ENCODE data around the gene TLE6. TPM values are rescaled to one million over a fixed set of nuclear protein-coding genes. Genes with fewer than 3 reads are reported as not detected.
"Not testable (repeated sequence)": the region's sequence is repeated elsewhere in the genome, so short reads cannot be mapped to it uniquely, and the experiment has no call there.

The TLE6 gene
- total and polyA plus RNA-seq, 7 donors: 0.50 to 2.2 (median 0.92) TPM; not detected in 1

DNA sequence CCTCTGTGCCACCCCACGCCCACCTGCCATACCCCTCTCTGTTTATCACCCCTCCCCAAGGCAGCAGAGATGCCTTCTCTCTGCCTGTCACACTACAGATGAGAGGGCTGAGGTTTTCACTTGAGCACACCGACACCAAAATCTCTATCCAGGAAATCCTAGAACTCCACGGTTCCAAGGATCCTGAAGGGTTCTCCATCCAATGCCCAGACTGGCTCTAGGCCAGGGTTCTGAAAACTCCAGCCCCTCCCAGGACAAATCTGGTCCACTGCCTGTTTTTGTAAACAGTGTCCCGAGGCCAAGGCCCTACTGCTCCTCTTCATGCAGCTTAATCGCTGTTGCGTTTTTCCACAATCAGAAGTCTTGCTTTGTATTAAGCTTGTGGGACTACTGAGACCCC, 31.6 kb downstream of the TLE6 start:
- TF ChIP-seq, protein P1, sequence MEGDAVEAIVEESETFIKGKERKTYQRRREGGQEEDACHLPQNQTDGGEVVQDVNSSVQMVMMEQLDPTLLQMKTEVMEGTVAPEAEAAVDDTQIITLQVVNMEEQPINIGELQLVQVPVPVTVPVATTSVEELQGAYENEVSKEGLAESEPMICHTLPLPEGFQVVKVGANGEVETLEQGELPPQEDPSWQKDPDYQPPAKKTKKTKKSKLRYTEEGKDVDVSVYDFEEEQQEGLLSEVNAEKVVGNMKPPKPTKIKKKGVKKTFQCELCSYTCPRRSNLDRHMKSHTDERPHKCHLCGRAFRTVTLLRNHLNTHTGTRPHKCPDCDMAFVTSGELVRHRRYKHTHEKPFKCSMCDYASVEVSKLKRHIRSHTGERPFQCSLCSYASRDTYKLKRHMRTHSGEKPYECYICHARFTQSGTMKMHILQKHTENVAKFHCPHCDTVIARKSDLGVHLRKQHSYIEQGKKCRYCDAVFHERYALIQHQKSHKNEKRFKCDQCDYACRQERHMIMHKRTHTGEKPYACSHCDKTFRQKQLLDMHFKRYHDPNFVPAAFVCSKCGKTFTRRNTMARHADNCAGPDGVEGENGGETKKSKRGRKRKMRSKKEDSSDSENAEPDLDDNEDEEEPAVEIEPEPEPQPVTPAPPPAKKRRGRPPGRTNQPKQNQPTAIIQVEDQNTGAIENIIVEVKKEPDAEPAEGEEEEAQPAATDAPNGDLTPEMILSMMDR (IDR thresholded peaks at IDR 0.05): no peak
- intact Hi-C loops (cut with DNase I): no loop called here
- Histone ChIP-seq H3K27ac (no peak overlapping the region), H3K4me3 (no peak overlapping the region), H3K27me3 (ENCODE audit: insufficient read depth in 3 of 3, low read length in 2 of 3) (no peaks in the 10 kb centered on the region), H3K9me3 (no peaks in the 10 kb centered on the region), H3K36me3 (ENCODE audit: insufficient read depth in 1 of 2, low read depth in 1 of 2) (peaks cover 0 to 76% of the 10 kb centered on the region in 2 donors), H3K4me1 (no peaks in the 10 kb centered on the region)
- no peak for DNase-seq
- 73 to 77% (median 75%) methylated on average over 6 of the region's 6 CpGs for WGBS, 3 donors
- ATAC-seq: no peak

DNA sequence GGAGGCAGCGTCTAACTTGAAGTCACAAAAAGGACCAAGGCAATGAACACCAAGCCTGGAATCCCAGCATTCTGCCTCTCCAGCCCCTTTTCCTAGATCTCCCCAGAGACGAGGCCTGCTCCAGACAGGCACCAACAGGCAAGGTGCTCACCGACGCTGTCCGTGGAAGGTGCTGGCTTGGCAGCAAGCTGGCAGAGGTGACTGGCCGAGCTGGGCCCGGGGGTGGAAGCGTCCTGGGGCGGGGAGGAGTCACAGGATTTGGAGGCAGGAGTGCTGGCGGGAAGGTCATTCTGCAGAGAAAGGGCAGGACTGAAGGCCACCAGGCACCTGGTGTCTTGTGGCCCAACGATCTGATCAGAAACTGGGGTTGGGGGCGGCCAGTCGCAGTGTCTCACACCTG, 33.5 kb downstream of the TLE6 start:
- ATAC-seq (no peak), DNase-seq (no peak)
- TF ChIP-seq, protein P1 (IDR thresholded peaks at IDR 0.05): no peak
- no peaks in the 10 kb centered on the region for H3K9me3 ChIP-seq
- 86 to 91% (median 90%) methylated on average over 13 of the region's 13 CpGs for WGBS, 3 donors
- H3K4me1 ChIP-seq: no peaks in the 10 kb centered on the region
- intact Hi-C loops (cut with DNase I): no loop called here
- H3K27me3 ChIP-seq (ENCODE audit: insufficient read depth in 3 of 3, low read length in 2 of 3): no peaks in the 10 kb centered on the region
- no peak overlapping the region for H3K27ac ChIP-seq
- H3K36me3 ChIP-seq (ENCODE audit: insufficient read depth in 1 of 2, low read depth in 1 of 2): peaks cover 0 to 79% of the 10 kb centered on the region in 2 donors
- no peak overlapping the region for H3K4me3 ChIP-seq

DNA sequence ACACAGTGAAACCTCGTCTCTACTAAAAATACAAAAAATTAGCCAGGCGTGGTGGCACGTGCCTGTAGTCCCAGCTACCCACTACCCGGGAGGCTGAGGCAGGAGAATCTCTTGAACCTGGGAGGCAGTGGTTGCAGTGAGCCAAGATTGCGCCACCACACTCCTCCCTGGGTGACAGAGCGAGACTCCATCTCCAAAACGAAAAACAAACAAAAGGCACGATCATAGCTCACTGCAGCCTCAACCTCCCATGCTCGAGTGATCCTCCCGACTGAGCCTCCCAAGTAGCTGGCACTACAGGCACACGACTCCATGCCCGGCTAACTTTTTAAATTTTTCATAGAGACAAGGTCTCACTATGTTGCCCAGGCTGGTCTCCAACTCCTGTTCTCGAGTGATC, 34.7 kb downstream of the TLE6 start:
- DNase-seq; H3K4me1 ChIP-seq; ATAC-seq; H3K4me3 ChIP-seq; H3K27me3 ChIP-seq (ENCODE audit: insufficient read depth in 3 of 3, low read length in 2 of 3); intact Hi-C loops (cut with DNase I); H3K9me3 ChIP-seq; H3K27ac ChIP-seq: not testable (repeated sequence)
- WGBS, 3 donors: 82 to 88% (median 86%) methylated on average over 13 of the region's 13 CpGs
- peaks cover 0 to 75% of the 10 kb centered on the region in 2 donors for H3K36me3 ChIP-seq (ENCODE audit: insufficient read depth in 1 of 2, low read depth in 1 of 2)

DNA sequence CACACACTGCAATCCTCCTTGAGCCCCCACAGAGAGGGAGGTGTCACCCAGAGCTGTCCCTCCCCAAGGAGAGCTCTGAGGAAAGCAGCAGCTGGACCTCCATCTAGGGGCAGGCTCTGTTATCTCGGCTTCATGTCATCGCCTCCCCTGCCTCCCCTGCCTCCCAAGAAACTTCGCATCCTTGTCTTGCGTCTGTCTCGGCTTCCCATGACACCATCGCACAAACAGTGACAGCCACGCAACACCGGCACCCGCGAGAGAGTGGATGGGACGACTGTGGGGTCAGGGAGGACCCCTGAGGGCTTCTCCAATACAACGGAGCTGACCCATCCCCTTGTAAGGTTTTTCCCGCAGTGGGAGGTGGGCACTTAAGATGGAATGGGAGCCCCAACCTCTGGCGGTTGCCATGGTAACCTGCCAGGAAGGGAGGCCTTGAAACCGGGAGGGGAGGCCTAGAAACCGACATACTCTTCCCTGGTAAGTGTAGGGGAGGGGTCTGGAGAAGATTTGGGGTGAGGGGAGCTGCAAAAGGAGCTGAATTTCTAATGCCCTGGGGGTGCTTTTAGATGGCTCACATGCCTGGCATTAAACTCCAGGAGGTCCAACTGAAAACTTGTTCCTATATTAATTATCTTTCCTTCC, 35.4 kb downstream of the TLE6 start:
- intact Hi-C loops (cut with DNase I): no loop called here
- ATAC-seq: no peak
- 75 to 79% (median 78%) methylated on average over 16 of the region's 16 CpGs for WGBS, 3 donors

DNA sequence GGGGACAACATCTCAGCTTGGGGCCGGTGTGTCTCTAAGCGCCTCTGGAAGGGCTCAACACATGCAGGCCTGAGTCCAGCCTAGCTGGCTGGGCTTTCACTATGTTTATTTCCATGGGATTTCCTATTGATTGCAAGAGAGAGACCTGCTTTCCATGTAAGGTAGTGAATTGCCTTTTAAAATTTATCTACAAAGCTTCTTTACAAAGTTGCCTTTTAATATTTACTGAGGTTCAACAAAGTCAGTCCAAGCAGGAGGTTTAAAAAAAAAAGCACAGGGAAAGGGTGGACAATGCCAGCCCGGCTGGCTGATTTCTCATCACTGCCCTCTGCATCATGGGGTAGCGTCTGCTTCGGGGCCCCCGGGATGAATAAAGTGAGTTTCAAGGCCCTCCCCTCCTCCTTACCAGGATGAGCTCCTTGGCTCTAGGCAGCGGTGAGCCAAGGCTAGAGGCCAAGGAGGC, 35.9 kb downstream of the TLE6 start:
- no peak for DNase-seq
- Histone ChIP-seq H3K27ac (no peak overlapping the region), H3K4me3 (no peak overlapping the region), H3K36me3 (ENCODE audit: insufficient read depth in 1 of 2, low read depth in 1 of 2) (peaks cover 0 to 66% of the 10 kb centered on the region in 2 donors), H3K9me3 (no peaks in the 10 kb centered on the region), H3K27me3 (ENCODE audit: insufficient read depth in 3 of 3, low read length in 2 of 3) (no peaks in the 10 kb centered on the region), H3K4me1 (no peaks in the 10 kb centered on the region)
- peak in 1 of 4 donors; percentile 26 for ATAC-seq
- intact Hi-C loops (cut with DNase I): no loop called here
- TF ChIP-seq, protein P1 (IDR thresholded peaks at IDR 0.05): no peak
- 70 to 78% (median 76%) methylated on average over 7 of the region's 7 CpGs for WGBS, 3 donors

More for the DNA sequence above, 35.4 kb downstream of the TLE6 start:
- TF ChIP-seq, protein P1 (IDR thresholded peaks at IDR 0.05): no peak
- Histone ChIP-seq H3K9me3 (no peaks in the 10 kb centered on the region), H3K4me3 (no peak overlapping the region), H3K27me3 (ENCODE audit: insufficient read depth in 3 of 3, low read length in 2 of 3) (no peaks in the 10 kb centered on the region), H3K27ac (no peak overlapping the region), H3K4me1 (no peaks in the 10 kb centered on the region), H3K36me3 (ENCODE audit: insufficient read depth in 1 of 2, low read depth in 1 of 2) (peaks cover 0 to 69% of the 10 kb centered on the region in 2 donors)
- no peak for DNase-seq

All from psoas muscle (tissue), 8 donors.